ENCODE data around the gene CDT1. TPM values are rescaled to one million over a fixed set of nuclear protein-coding genes. Genes with fewer than 3 reads are reported as not detected.
A peak's percentile ranks its signal among the peaks of the same experiment; 100 is the strongest.

Gene CDT1
- total RNA-seq, 1 experiment from 2014 or later = 154 TPM

- Mint-ChIP-seq H3K4me3 (0 out of 2 replicates have a peak overlapping the region, but pooled peaks have one; percentile 14), H3K27ac (peak overlapping the region; percentile 99), H3K36me3 (no peaks in the 10 kb centered on the region), H3K27me3 (ENCODE audit: low read depth) (no peaks in the 10 kb centered on the region), H3K4me1 (peaks cover 37% of the 10 kb centered on the region), H3K9me3 (no peaks in the 10 kb centered on the region)
- ChIA-PET CTCF (interaction anchor here (0.7 to 9.6 kb wide), 28 partner anchors 9 to 793 kb away, joined by 3 to 115 read pairs (median 6); partner anchors contain the start of genes CDT1, PIEZO1 and ZC3H18), POLR2A (interaction anchor here (0.7 to 2.4 kb wide), 4 partner anchors 9 to 46 kb away, joined by 3 to 10 read pairs (median 3); no protein-coding TSS in a partner anchor)
- ATAC-seq (no peak), DNase-seq (ENCODE audit: low spot score) (no peak)
- TF ChIP-seq AR (CRISPR knock-in tag; IDR thresholded peaks at IDR 0.05) (no peak), SOX15 (CRISPR knock-in tag; IDR thresholded peaks at IDR 0.05) (no peak), NR1H2 (CRISPR knock-in tag; IDR thresholded peaks at IDR 0.05) (no peak), ERG (CRISPR knock-in tag; IDR thresholded peaks at IDR 0.05) (no peak), ZNF219 (CRISPR knock-in tag; IDR thresholded peaks at IDR 0.05; ENCODE audit: borderline replicate concordance) (no peak)
These were observed 39.5 kb upstream of the CDT1 start for GRCh38 chr16:88764080-88764479.

- no peaks in the 10 kb centered on the region for H3K36me3 Mint-ChIP-seq
- DNase-seq (ENCODE audit: low spot score) (peak; percentile 44), ATAC-seq (no peak)
- peaks cover 38% of the 10 kb centered on the region for H3K4me1 Mint-ChIP-seq
- no peak overlapping the region for H3K4me3 Mint-ChIP-seq
- no peaks in the 10 kb centered on the region for H3K27me3 Mint-ChIP-seq (ENCODE audit: low read depth)
- no peak overlapping the region for H3K27ac Mint-ChIP-seq
- H3K9me3 Mint-ChIP-seq = no peaks in the 10 kb centered on the region
- ChIA-PET CTCF (interaction anchor here (1.0 to 9.6 kb wide), 7 partner anchors 10 to 402 kb away, joined by 4 to 115 read pairs (median 10); partner anchors contain the start of gene PIEZO1), POLR2A (no interaction called here)
- TF ChIP-seq PRRX2 (CRISPR knock-in tag; IDR thresholded peaks at IDR 0.05) (no peak), FOXP1 (CRISPR knock-in tag; IDR thresholded peaks at IDR 0.05; ENCODE audit: borderline replicate concordance) (no peak), MAX (CRISPR knock-in tag; IDR thresholded peaks at IDR 0.05) (no peak)
These were observed 38.7 kb upstream of the CDT1 start for GRCh38 chr16:88764913-88765349.

GRCh38 chr16:88766975-88767374 lies 36.6 kb upstream of the CDT1 start:
- no peak for ATAC-seq
- H3K4me3 Mint-ChIP-seq = no peak overlapping the region
- TF ChIP-seq JUN (CRISPR knock-in tag; IDR thresholded peaks at IDR 0.05) (no peak), ERG (CRISPR knock-in tag; IDR thresholded peaks at IDR 0.05) (no peak), PREB (CRISPR knock-in tag; IDR thresholded peaks at IDR 0.05; ENCODE audit: borderline replicate concordance) (no peak), ZNF232 (CRISPR knock-in tag; IDR thresholded peaks at IDR 0.05) (no peak), AR (CRISPR knock-in tag; IDR thresholded peaks at IDR 0.05) (no peak), ZMAT4 (CRISPR knock-in tag; IDR thresholded peaks at IDR 0.05) (no peak), ZNF281 (CRISPR knock-in tag; IDR thresholded peaks at IDR 0.05) (no peak), SP1 (CRISPR knock-in tag; conservative IDR thresholded peaks at IDR 0.05) (no peak), MLX (CRISPR knock-in tag; IDR thresholded peaks at IDR 0.05) (no peak)

More at GRCh38 chr16:88766975-88767374, 36.6 kb upstream of the CDT1 start:
- Mint-ChIP-seq H3K9me3 (no peaks in the 10 kb centered on the region), H3K27ac (peak overlapping the region; percentile 81; the same call in 1 of the 2 replicates), H3K27me3 (ENCODE audit: low read depth) (no peaks in the 10 kb centered on the region), H3K36me3 (no peaks in the 10 kb centered on the region), H3K4me1 (peaks cover 45% of the 10 kb centered on the region)
- ChIA-PET POLR2A (no interaction called here), CTCF (interaction anchor here (1.1 to 9.6 kb wide), 5 partner anchors 12 to 43 kb away, joined by 3 to 115 read pairs (median 35); partner anchors contain the start of gene PIEZO1)
- DNase-seq (ENCODE audit: low spot score) = no peak

Data from WTC11 (cell line).